ENCODE results near the gene P2RY14. TPM values are rescaled to one million over a fixed set of nuclear protein-coding genes. Genes with fewer than 3 reads are reported as not detected.

Gene P2RY14
- total and polyA plus RNA-seq, 2 experiments from 2014 or later, result 0.95 TPM; not detected in 1

GRCh38 chr3:151289445-151289844 lies 11.1 kb upstream of the P2RY14 start:
- H3K9me2 ChIP-seq (ENCODE audit: insufficient read depth), result no peaks in the 10 kb centered on the region
- H3K27me3 ChIP-seq (ENCODE audit: insufficient read depth), result no peaks in the 10 kb centered on the region
- no peak overlapping the region for H2AFZ ChIP-seq
- Mint-ChIP-seq H3K9me3 (no peaks in the 10 kb centered on the region), H3K27me3 (ENCODE audit: insufficient read depth, low read depth, poor library complexity) (no peaks in the 10 kb centered on the region), H3K4me1 (no peaks in the 10 kb centered on the region; the same call in 2 of the 3 replicates), H3K27ac (no peak overlapping the region), H3K4me3 (no peak overlapping the region), H3K36me3 (ENCODE audit: low read depth) (no peaks in the 10 kb centered on the region)
- no peaks in the 10 kb centered on the region for H3F3A ChIP-seq (replicated peaks; ENCODE audit: low read depth)
- H3K36me3 ChIP-seq (ENCODE audit: insufficient read depth), result no peaks in the 10 kb centered on the region
- ATAC-seq, result no peak
- no peak overlapping the region for H3K27ac ChIP-seq (ENCODE audit: low read depth)
- H3K4me1 ChIP-seq (ENCODE audit: insufficient read depth), result no peaks in the 10 kb centered on the region
- TF ChIP-seq NANOG (IDR thresholded peaks at IDR 0.05; ENCODE audit: borderline replicate concordance) (no peak), ZNF114 (CRISPR knock-in tag; IDR thresholded peaks at IDR 0.05) (no peak), POLR2AphosphoS5 (IDR thresholded peaks at IDR 0.05; ENCODE audit: low read depth) (no peak), ZNF462 (CRISPR knock-in tag; IDR thresholded peaks at IDR 0.05) (no peak), EZH2phosphoT487 (IDR thresholded peaks at IDR 0.05; ENCODE audit: unreplicated experiment) (no peak), STAT1 (IDR thresholded peaks at IDR 0.05; ENCODE audit: unreplicated experiment) (no peak), ETS1 (IDR thresholded peaks at IDR 0.05) (no peak), REST (IDR thresholded peaks at IDR 0.05; ENCODE audit: unreplicated experiment) (no peak), CREB1 (CRISPR knock-in tag; IDR thresholded peaks at IDR 0.05; ENCODE audit: low read depth) (no peak)
- no peak overlapping the region for H3K4me3 ChIP-seq
- DNase-seq (ENCODE audit: low spot score), result no peak
- H3K79me2 ChIP-seq (replicated peaks; ENCODE audit: insufficient read depth), result no peaks in the 10 kb centered on the region
- H3K4me2 ChIP-seq, result no peak overlapping the region
- no peaks in the 10 kb centered on the region for H4K20me1 ChIP-seq (replicated peaks; ENCODE audit: insufficient read depth)
